OCI-LY7 (cell line): Measurements from ENCODE around the gene RC3H1. TPM values are rescaled to one million over a fixed set of nuclear protein-coding genes. Genes with fewer than 3 reads are reported as not detected.

Source experiments
- BruUV-seq: library from RNA; stranded (reverse); fragments of 400-500 nt; replicated peaks from 2 replicates; lab custom pipeline; 2021; lab: Mats Ljungman, UMichigan
- CTCF ChIA-PET: fragments of 300-600 bp; sonication (Branson Sonifier 250); formaldehyde crosslinking; loops from one replicate; lab custom pipeline; 2022; ENCODE audit warnings: antibody characterized with exemption; ENCODE audit not compliant: unreplicated experiment; lab: Charles Lee
- POLR2A ChIA-PET: fragments of 300-600 bp; sonication (Branson Sonifier 250); formaldehyde crosslinking; loops from one replicate; lab custom pipeline; 2022; ENCODE audit warnings: antibody characterized with exemption; lab: Charles Lee
- DNase-seq: peaks from one replicate; pipeline ENCODE4 v3.0.0-alpha.2; 2015; ENCODE audit warnings: low spot score
- H2AFZ ChIP-seq: fragments of 200-600 bp; sonication (generic), shearing (Covaris generic); 2 replicates; pipeline ENCODE4 v1.6.1; 2014; ENCODE audit warnings: mild to moderate bottlenecking, antibody characterized with exemption, low read length, moderate library complexity
- H3K27ac ChIP-seq: fragments of 200-600 bp; sonication (generic); 2 replicates; pipeline ENCODE4 v1.5.1; 2014; ENCODE audit warnings: mixed run types, low read depth, mild to moderate bottlenecking, moderate library complexity, low read length, inconsistent platforms; ENCODE audit not compliant: poor library complexity, severe bottlenecking
- H3K36me3 ChIP-seq: fragments of 200-600 bp; sonication (generic); 2 replicates; pipeline ENCODE4 v1.6.1; 2014; ENCODE audit warnings: mild to moderate bottlenecking, antibody characterized with exemption, low read length, moderate library complexity, mixed read lengths; ENCODE audit not compliant: insufficient read depth
- H3K4me1 ChIP-seq: fragments of 200-600 bp; sonication (generic); 2 replicates; pipeline ENCODE4 v1.5.1; 2014; ENCODE audit warnings: mild to moderate bottlenecking, low read length; ENCODE audit not compliant: insufficient read depth, poor library complexity, severe bottlenecking
- H3K4me2 ChIP-seq: fragments of 200-600 bp; sonication (generic); 2 replicates; pipeline ENCODE4 v1.6.1; 2014; ENCODE audit warnings: mild to moderate bottlenecking, low read length
- H3K4me3 ChIP-seq: fragments of 200-600 bp; sonication (generic); 2 replicates; pipeline ENCODE4 v1.5.1; 2014; ENCODE audit warnings: mild to moderate bottlenecking, low read depth, low read length; ENCODE audit not compliant: poor library complexity, severe bottlenecking
- H3K79me2 ChIP-seq: fragments of 200-600 bp; sonication (generic); 2 replicates; pipeline ENCODE4 v1.6.1; 2016; ENCODE audit warnings: low read depth, mild to moderate bottlenecking, low read length, moderate library complexity, mixed read lengths; ENCODE audit not compliant: insufficient read depth
- H3K9me2 ChIP-seq: fragments of 200-600 bp; sonication (generic); 2 replicates; pipeline ENCODE4 v1.6.1; 2016; ENCODE audit warnings: mild to moderate bottlenecking, low read length, mixed read lengths; ENCODE audit not compliant: insufficient read depth
- H3K9me3 ChIP-seq: fragments of 200-600 bp; sonication (generic); 2 replicates; pipeline ENCODE4 v1.6.1; 2014; ENCODE audit warnings: mild to moderate bottlenecking, mixed run types, low read length, mixed read lengths
- H4K20me1 ChIP-seq: fragments of 200-600 bp; sonication (generic); 2 replicates; pipeline ENCODE4 v1.6.1; 2014; ENCODE audit warnings: mild to moderate bottlenecking, antibody characterized with exemption, low read length, moderate library complexity, mixed read lengths; ENCODE audit not compliant: insufficient read depth
- CTCF ChIP-seq: fragments of 200-600 bp; sonication (generic); conservative IDR thresholded peaks from 2 replicates; pipeline ENCODE4 v1.5.1; 2014; ENCODE audit warnings: mild to moderate bottlenecking, antibody characterized with exemption, low read length, moderate library complexity, mixed read lengths
- EZH2phosphoT487 ChIP-seq: fragments of 200-600 bp; sonication (generic); IDR thresholded peaks from 2 replicates; pipeline ENCODE4 v1.6.1; 2018; ENCODE audit warnings: low read depth, borderline replicate concordance, mild to moderate bottlenecking, mixed run types, antibody characterized with exemption, low read length, moderate library complexity, mixed read lengths
- intact Hi-C: fragments of 100-400 bp; cut with micrococcal nuclease; formaldehyde crosslinking; loops from one replicate; pipeline ENCODE4 v1.10.0; 2022; ENCODE audit not compliant: unreplicated experiment
- total RNA-seq, 2 experiments: library from RNA; depleted of rRNA in 1 of 2; stranded (reverse); fragments of >200 nt in 1 of 2; shearing (Covaris generic) in 1 of 2; gene quantifications; 2 replicates each; pipeline ENCODE4 v1.2.3, GENCODE V29; 2014 to 2022

Gene RC3H1
- total RNA-seq, 2 experiments from 2014 or later = 21.0 to 34.0 TPM

DNA sequence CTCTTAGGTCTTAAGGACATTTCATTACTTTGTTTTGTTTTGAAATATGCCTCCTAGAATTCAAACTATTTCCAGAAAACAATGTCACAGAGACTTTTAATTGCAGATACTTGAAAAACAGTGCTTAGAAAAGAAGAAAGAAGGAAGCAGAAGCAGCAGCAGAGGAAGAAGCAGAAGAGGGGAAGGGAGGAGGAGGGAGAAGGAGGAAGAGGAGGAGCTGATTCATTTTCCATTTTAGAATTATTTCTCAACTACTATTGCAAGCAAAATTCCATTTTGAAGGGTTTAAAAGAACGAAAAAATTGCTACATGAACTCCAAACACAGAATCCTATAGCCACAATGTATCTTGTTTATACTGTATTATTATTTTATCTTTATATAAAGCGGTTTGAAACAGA is 13.9 kb downstream of the RC3H1 start:
- Histone ChIP-seq H4K20me1 (no peaks in the 10 kb centered on the region), H3K4me1 (peaks cover 23% of the 10 kb centered on the region), H3K9me3 (no peaks in the 10 kb centered on the region), H3K4me2 (no peak overlapping the region), H3K36me3 (peaks cover 47% of the 10 kb centered on the region), H3K4me3 (no peak overlapping the region), H2AFZ (no peak overlapping the region), H3K79me2 (peaks cover 96% of the 10 kb centered on the region), H3K27ac (no peak overlapping the region), H3K9me2 (no peaks in the 10 kb centered on the region)
- POLR2A ChIA-PET = interaction anchor here (0.6 kb wide), 1 partner anchor 9 kb away, joined by 3 read pairs; no protein-coding TSS in a partner anchor
- TF ChIP-seq EZH2phosphoT487 (no peak), CTCF (no peak)
- BruUV-seq = no TSS peak
- intact Hi-C loops = no loop called here
- no peak for DNase-seq
- CTCF ChIA-PET = no interaction called here

GRCh38 chr1:174007851-174008250 is 14.3 kb downstream of the RC3H1 start:
- Histone ChIP-seq H2AFZ (no peak overlapping the region), H3K4me3 (no peak overlapping the region), H3K9me2 (no peaks in the 10 kb centered on the region), H3K4me1 (peaks cover 23% of the 10 kb centered on the region), H3K79me2 (peaks cover 93% of the 10 kb centered on the region), H3K9me3 (no peaks in the 10 kb centered on the region), H4K20me1 (no peaks in the 10 kb centered on the region), H3K36me3 (peaks cover 48% of the 10 kb centered on the region), H3K27ac (no peak overlapping the region), H3K4me2 (no peak overlapping the region)
- BruUV-seq = no TSS peak
- POLR2A ChIA-PET = interaction anchor here (0.7 kb wide), 1 partner anchor 12 kb away, joined by 3 read pairs; no protein-coding TSS in a partner anchor
- no peak for DNase-seq
- intact Hi-C loops = no loop called here
- CTCF ChIA-PET = no interaction called here
- TF ChIP-seq CTCF (no peak), EZH2phosphoT487 (no peak)

DNA sequence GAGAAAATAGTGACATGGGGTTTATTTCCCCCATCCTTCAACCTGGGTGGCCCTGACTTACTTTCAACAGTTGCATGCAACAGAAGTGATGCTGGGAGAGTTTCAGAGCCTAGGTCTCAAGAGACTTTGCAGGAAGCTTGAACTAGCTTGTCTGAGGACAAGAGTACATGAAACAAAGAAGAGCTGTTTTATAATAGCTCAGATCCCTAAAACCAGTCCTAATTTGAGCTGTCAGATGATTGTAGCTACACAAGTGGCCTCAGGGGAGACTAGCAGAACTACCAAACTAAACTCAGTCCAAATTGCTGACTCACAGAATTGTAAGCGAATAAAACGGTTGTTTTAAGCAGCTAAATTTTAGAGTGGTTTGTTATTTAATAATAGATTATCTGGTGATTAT is 17.1 kb downstream of the RC3H1 start:
- Histone ChIP-seq H3K4me2 (peak overlapping the region; percentile 57), H3K9me3 (no peaks in the 10 kb centered on the region), H4K20me1 (no peaks in the 10 kb centered on the region), H3K27ac (peak overlapping the region; percentile 53), H2AFZ (no peak overlapping the region), H3K9me2 (no peaks in the 10 kb centered on the region), H3K79me2 (peaks cover 87% of the 10 kb centered on the region), H3K36me3 (peaks cover 29% of the 10 kb centered on the region), H3K4me1 (peaks cover 27% of the 10 kb centered on the region), H3K4me3 (no peak overlapping the region)
- ChIA-PET POLR2A (interaction anchor here (0.7 to 1.9 kb wide), 9 partner anchors 11 to 170 kb away, joined by 3 to 7 read pairs (median 3); no protein-coding TSS in a partner anchor), CTCF (no interaction called here)
- no TSS peak for BruUV-seq
- TF ChIP-seq CTCF (no peak), EZH2phosphoT487 (no peak)
- intact Hi-C loops = no loop called here
- peak; percentile 81 for DNase-seq
